NB4 (cell line): Measurements from ENCODE around the gene MED14.

Experiments used
- CTCF ChIP-seq: IDR thresholded peaks from one replicate; pipeline ENCODE4 v1.5.1; 2012; ENCODE audit warnings: low read depth, low read length
- POLR2A ChIP-seq: IDR thresholded peaks from 2 replicates; pipeline ENCODE4 v1.6.1; 2011; ENCODE audit warnings: mild to moderate bottlenecking; ENCODE audit not compliant: insufficient read length; ENCODE audit errors: extremely low read depth

GRCh38 chrX:40612511-40612910 is 122.8 kb downstream of the MED14 start:
- TF ChIP-seq POLR2A (no peak), CTCF (no peak)
